ENCODE data around the gene USP30. TPM values are rescaled to one million over a fixed set of nuclear protein-coding genes. Genes with fewer than 3 reads are reported as not detected.

USP30 gene
- total and polyA plus RNA-seq, 9 of the 15 experiments (the other 6 are each of a cell fraction or from before 2014, with no cell fraction given), result 1.4 to 15.2 (median 7.0) TPM

DNA sequence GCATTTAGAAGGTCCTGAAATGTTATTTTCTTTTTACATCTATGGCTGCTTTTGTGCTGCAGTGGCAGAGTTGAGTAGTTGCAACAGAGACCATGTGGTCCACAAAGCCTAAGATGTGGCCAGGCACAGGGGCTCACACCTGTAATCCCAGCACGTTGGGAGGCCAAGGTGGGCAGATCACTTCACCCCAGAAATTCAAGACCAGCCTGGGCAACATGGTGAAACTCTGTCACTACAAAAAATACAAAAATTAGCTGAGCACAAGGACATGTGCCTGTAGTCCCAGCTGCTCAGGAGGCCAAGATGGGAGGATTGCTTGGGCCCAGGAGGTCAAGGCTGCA is 13.4 kb downstream of the USP30 start:
- CTCF ChIA-PET (ENCODE audit: low intra/inter-chr PET ratio), result interaction anchor here (0.5 kb wide), 1 partner anchor 269 kb away, joined by 3 read pairs; no protein-coding TSS in a partner anchor
- no peak overlapping the region for H3K4me2 ChIP-seq (ENCODE audit: insufficient read depth, low read length)
- no peak for FAIRE-seq
- H3K79me2 ChIP-seq (ENCODE audit: control insufficient read depth, insufficient read depth, low read length), result no peaks in the 10 kb centered on the region
- BruUV-seq (replicated peaks), result no TSS peak
- no peak for TF ChIP-seq SIN3B (IDR thresholded peaks at IDR 0.05; ENCODE audit: low read depth)
- TF ChIP-seq ZFP30 (CRISPR knock-in tag; IDR thresholded peaks at IDR 0.05; ENCODE audit: borderline replicate concordance), result no peak
- TF ChIP-seq BRF1 (IDR thresholded peaks at IDR 0.05; ENCODE audit: borderline replicate concordance, extremely low read depth, insufficient read length), result no peak
- TF ChIP-seq, protein P1, sequence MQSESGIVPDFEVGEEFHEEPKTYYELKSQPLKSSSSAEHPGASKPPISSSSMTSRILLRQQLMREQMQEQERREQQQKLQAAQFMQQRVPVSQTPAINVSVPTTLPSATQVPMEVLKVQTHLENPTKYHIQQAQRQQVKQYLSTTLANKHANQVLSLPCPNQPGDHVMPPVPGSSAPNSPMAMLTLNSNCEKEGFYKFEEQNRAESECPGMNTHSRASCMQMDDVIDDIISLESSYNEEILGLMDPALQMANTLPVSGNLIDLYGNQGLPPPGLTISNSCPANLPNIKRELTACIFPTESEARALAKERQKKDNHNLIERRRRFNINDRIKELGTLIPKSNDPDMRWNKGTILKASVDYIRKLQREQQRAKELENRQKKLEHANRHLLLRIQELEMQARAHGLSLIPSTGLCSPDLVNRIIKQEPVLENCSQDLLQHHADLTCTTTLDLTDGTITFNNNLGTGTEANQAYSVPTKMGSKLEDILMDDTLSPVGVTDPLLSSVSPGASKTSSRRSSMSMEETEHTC (IDR thresholded peaks at IDR 0.05), result no peak
- no peak for TF ChIP-seq SRSF3 (IDR thresholded peaks at IDR 0.05; ENCODE audit: insufficient read depth, low read length)
- in situ Hi-C loops (cut with MboI) (no loop called here), intact Hi-C loops (cut with micrococcal nuclease) (no loop called here)
- H3K9ac ChIP-seq (ENCODE audit: insufficient read depth in 1 of 2, low read depth in 2 of 2, low read length in 2 of 2), result no peak overlapping the region
- POLR2A ChIA-PET, result interaction anchor here (1.5 kb wide), 1 partner anchor 12 kb away, joined by 4 read pairs; no protein-coding TSS in a partner anchor
- H3K4me3 ChIP-seq, result no peak overlapping the region
- H3K9me1 ChIP-seq (ENCODE audit: control insufficient read depth, insufficient read depth, low read length), result no peaks in the 10 kb centered on the region
- H4K20me1 ChIP-seq (replicated peaks; ENCODE audit: control insufficient read depth, insufficient read depth, low read length), result no peaks in the 10 kb centered on the region
- 50% methylated on average over 1 of the region's 1 CpG for WGBS (ENCODE audit: insufficient coverage, low coverage, missing lambda C conversion rate)
- DNase-seq (ENCODE audit: extremely low read depth in 1 of 4, low spot score in 3 of 4), result no peak
- no peaks in the 10 kb centered on the region for H3K4me1 ChIP-seq (replicated peaks in 1 of 2; ENCODE audit: control insufficient read depth in 2 of 2, insufficient read depth in 2 of 2, low read length in 2 of 2)
- H3K36me3 ChIP-seq (ENCODE audit: control insufficient read depth, insufficient read depth, low read length), result peaks cover 16% of the 10 kb centered on the region; the same call in 2 of the 3 replicates
- no peak for ATAC-seq
- H3K27me3 ChIP-seq (ENCODE audit: control insufficient read depth in 2 of 2, insufficient read depth in 2 of 2, low read length in 2 of 2), result no peaks in the 10 kb centered on the region
- no peaks in the 10 kb centered on the region for H3K9me3 ChIP-seq (replicated peaks; ENCODE audit: control insufficient read depth, insufficient read depth, low read depth, low read length)
- no peak overlapping the region for H3K27ac ChIP-seq (ENCODE audit: extremely low read depth, low read depth, low read length)
- no peak overlapping the region for H2AFZ ChIP-seq (ENCODE audit: low read depth, low read length)

All from K562 (cell line).